ENCODE measurements around the gene MST1.

Gene MST1

DNA sequence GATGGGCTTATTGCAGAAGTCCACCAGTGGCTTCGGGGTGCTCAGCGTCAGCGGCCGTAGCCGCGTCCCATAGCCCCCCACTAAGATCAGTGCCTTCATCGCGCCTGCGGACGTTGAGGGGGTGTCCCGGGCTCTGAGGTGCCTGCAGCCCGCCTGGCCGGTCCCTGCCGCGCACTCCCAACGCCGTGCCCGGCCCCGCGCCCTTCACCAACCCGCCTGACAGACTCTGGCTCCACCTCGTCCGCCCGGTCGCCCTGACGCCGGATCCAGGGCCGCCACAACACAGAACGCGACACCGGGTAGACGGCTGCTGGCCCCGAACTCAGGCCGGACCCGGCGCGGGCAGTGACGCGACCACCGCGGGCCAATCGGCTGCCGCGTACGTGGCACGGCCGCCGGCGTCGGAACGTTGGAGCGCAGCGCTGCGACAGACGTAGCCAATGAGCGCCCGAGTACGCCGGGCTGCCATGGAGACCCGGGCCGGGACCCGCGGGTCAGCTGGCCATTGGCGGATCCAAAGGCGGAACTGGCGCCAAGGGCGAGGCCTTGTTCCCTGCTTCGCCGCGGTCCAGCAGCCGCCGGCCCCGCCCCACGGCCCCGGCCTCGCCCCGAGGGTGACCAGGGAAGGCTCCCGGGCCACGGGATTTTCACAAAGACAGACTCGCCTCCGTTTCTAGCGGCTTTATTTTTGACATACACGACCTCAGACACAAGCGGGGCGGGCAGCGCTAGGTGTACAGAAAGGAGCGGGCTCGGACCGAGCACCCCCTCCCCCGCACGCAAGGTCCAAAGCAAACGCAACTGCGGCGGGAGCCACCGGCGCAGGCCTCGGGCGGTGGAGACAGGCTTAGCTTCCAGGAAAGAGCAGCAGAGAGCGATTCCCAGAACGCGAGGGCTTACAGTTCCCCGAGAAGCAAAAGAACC is 34.6 kb upstream of the MST1 start, which contains the start of gene GMPPB:
Gene GMPPB (minus strand): TSS at position 324 of the 924 bp plus-strand sequence. CDS start 225 bp downstream, at position 99.
- peaks cover 28% of the 10 kb centered on the region for H3K4me1 ChIP-seq (ENCODE audit: control insufficient read depth, insufficient read depth, low read length)
- peak within 1 kb of the TSS; percentile 98 for H3K9ac ChIP-seq (ENCODE audit: low read depth, low read length)
- peak within 1 kb of the TSS; percentile 99 for H3K4me3 ChIP-seq (ENCODE audit: low read length)
- peak within 1 kb of the TSS; percentile 99 for H3K4me2 ChIP-seq (ENCODE audit: low read length)
- H3K9me3 ChIP-seq (replicated peaks; ENCODE audit: low read length), result no peaks in the 10 kb centered on the region
- no peaks in the 10 kb centered on the region for H3K27me3 ChIP-seq (ENCODE audit: control insufficient read depth, insufficient read depth, low read length)
- peaks cover 61% of the 10 kb centered on the region for H3K36me3 ChIP-seq (ENCODE audit: insufficient read depth, low read length)

DNA sequence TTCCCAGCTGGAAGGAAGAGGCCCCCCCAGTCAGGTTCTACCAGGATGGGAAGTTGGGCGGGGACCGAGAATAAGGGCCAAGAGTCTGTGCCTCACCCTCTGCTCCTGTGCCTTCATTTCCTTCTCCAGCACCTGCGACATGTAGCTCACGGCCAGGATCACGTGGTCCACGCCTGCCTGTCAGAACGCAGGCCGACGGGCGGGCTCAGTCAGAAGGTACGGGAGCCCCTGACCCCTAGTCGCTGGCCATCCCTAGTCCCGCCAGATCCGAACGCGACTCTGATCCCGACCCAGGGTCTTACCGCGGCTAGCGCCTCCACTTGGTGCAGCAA is 34.0 kb upstream of the MST1 start:
- H3K9ac ChIP-seq (ENCODE audit: low read depth, low read length), result peak overlapping the region; percentile 98
- H3K4me1 ChIP-seq (ENCODE audit: control insufficient read depth, insufficient read depth, low read length), result peaks cover 30% of the 10 kb centered on the region
- H3K4me3 ChIP-seq (ENCODE audit: low read length), result peak overlapping the region; percentile 99
- H3K27me3 ChIP-seq (ENCODE audit: control insufficient read depth, insufficient read depth, low read length), result no peaks in the 10 kb centered on the region
- H3K4me2 ChIP-seq (ENCODE audit: low read length), result peak overlapping the region; percentile 98
- H3K36me3 ChIP-seq (ENCODE audit: insufficient read depth, low read length), result peaks cover 60% of the 10 kb centered on the region
- no peaks in the 10 kb centered on the region for H3K9me3 ChIP-seq (replicated peaks; ENCODE audit: low read length)

DNA sequence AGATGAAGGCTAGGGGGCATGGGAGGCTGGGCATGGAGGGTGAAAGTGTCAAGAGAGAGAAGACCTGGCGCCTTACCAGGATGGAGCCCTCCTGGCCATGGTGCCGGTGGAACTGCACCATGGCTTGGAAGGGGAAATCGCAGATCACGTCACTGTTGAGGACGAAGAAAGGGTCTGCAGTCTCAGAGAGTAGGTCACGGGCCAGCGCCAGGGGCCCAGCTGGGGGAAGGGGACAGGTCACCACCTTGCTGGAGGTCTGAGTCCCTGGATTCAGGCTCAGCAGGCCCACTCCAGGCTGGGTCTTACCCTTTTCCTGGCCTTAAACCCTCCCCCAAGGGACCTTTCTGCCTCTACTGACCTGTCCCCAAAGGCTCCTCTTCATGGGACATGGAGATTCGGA is 33.6 kb upstream of the MST1 start:
- Histone ChIP-seq H3K9me3 (replicated peaks; ENCODE audit: low read length) (no peaks in the 10 kb centered on the region), H3K4me2 (ENCODE audit: low read length) (peak overlapping the region; percentile 98), H3K4me1 (ENCODE audit: control insufficient read depth, insufficient read depth, low read length) (peaks cover 30% of the 10 kb centered on the region), H3K36me3 (ENCODE audit: insufficient read depth, low read length) (peaks cover 56% of the 10 kb centered on the region), H3K9ac (ENCODE audit: low read depth, low read length) (peak overlapping the region; percentile 98), H3K27me3 (ENCODE audit: control insufficient read depth, insufficient read depth, low read length) (no peaks in the 10 kb centered on the region), H3K4me3 (ENCODE audit: low read length) (peak overlapping the region; percentile 99)

DNA sequence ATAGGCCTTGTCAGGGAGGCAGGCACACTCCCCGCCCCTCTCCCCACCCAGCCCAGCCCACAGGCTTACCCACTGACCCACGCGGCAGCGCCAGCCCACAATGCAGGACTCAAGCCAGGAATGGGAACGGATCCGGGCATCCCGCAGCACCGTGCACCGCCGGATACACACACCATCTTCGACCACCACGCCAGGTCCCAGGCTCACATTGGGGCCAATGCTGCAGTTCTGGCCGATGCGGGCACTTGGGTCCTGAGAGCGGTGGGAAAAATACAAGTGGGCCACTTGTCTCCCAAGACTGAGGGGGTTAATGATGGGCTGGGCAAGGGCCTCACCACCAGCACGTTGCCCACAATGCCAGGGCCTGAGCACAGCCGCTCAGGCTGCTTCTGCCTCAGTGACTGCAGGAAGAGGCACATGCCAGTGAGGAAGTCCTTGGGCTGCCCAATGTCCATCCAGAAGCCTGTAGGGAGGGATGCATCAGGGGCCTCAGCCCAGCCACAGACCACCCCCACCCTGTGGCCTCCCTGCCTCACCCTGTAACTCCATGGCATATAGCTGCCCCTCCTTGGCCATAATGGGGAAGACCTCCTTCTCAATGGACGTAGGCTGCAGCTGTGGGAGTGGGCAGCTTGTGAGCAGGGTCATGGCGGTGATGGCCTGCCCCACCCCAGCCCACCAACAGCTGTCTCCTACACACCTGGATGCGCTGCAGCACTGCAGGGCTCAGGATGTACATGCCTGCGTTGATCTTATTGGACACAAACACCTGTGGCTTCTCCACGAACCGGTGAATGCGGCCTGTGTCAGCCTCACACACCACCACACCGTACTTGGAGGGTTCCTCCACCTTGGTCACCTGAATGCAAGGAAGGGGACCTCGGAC is 32.9 kb upstream of the MST1 start:
- H3K4me2 ChIP-seq (ENCODE audit: low read length), result peak overlapping the region; percentile 98
- H3K4me3 ChIP-seq (ENCODE audit: low read length), result peak overlapping the region; percentile 99
- no peaks in the 10 kb centered on the region for H3K9me3 ChIP-seq (replicated peaks; ENCODE audit: low read length)
- peaks cover 49% of the 10 kb centered on the region for H3K36me3 ChIP-seq (ENCODE audit: insufficient read depth, low read length)
- peak overlapping the region; percentile 98 for H3K9ac ChIP-seq (ENCODE audit: low read depth, low read length)
- peaks cover 30% of the 10 kb centered on the region for H3K4me1 ChIP-seq (ENCODE audit: control insufficient read depth, insufficient read depth, low read length)
- no peaks in the 10 kb centered on the region for H3K27me3 ChIP-seq (ENCODE audit: control insufficient read depth, insufficient read depth, low read length)

DNA sequence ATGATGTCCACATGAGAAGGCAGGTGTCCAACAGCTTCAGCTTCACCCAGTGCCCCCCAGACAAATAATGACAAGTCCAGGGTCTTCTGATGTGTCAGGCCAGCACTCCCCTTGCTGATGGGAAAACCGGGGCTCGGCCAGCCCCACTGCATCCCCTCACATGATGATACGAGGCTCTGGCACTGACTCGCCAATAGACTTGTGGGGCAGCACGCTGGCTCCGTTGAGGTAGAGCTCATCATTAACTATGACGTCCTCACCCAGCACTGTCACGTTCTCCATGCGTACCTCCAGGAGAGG is 32.3 kb upstream of the MST1 start:
- Histone ChIP-seq H3K4me3 (ENCODE audit: low read length) (no peak overlapping the region), H3K27me3 (ENCODE audit: control insufficient read depth, insufficient read depth, low read length) (no peaks in the 10 kb centered on the region), H3K4me1 (ENCODE audit: control insufficient read depth, insufficient read depth, low read length) (peaks cover 30% of the 10 kb centered on the region), H3K36me3 (ENCODE audit: insufficient read depth, low read length) (peaks cover 43% of the 10 kb centered on the region), H3K9me3 (replicated peaks; ENCODE audit: low read length) (no peaks in the 10 kb centered on the region), H3K9ac (ENCODE audit: low read depth, low read length) (no peak overlapping the region), H3K4me2 (ENCODE audit: low read length) (no peak overlapping the region)

DNA sequence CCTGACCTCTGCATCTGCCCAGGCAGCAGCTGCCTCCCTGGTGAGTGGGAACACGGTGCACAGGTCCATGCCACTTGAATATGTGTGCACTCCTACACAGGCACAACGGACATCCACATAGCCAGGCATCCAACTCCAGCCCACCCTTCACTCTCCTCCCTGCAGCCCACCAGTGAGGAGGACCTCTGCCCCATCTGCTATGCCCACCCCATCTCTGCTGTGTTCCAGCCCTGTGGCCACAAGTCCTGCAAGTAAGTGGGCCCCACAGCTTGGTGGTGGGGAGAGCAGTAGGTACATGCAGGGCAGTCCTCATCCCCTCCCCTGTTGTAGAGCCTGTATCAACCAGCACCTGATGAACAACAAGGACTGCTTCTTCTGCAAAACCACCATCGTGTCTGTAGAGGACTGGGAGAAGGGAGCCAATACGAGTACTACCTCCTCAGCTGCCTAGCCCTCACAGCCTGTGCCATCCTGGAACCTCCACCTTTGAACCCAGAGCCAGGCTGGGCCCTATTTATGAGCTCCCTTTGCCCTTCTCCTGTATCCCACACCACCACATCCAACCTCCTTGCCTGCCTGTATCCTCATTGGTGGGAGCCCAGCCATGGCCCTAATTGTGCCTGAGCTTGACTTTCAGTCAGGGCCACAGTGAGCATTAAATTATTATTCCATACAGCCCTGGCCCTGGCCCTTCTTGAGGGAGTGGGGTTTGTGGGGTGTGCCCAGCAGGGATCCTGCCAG is 31.8 kb upstream of the MST1 start:
- Histone ChIP-seq H3K9ac (ENCODE audit: low read depth, low read length) (no peak overlapping the region), H3K4me1 (ENCODE audit: control insufficient read depth, insufficient read depth, low read length) (peaks cover 30% of the 10 kb centered on the region), H3K9me3 (replicated peaks; ENCODE audit: low read length) (no peaks in the 10 kb centered on the region), H3K4me2 (ENCODE audit: low read length) (no peak overlapping the region), H3K4me3 (ENCODE audit: low read length) (no peak overlapping the region), H3K36me3 (ENCODE audit: insufficient read depth, low read length) (peaks cover 39% of the 10 kb centered on the region), H3K27me3 (ENCODE audit: control insufficient read depth, insufficient read depth, low read length) (no peaks in the 10 kb centered on the region)

DNA sequence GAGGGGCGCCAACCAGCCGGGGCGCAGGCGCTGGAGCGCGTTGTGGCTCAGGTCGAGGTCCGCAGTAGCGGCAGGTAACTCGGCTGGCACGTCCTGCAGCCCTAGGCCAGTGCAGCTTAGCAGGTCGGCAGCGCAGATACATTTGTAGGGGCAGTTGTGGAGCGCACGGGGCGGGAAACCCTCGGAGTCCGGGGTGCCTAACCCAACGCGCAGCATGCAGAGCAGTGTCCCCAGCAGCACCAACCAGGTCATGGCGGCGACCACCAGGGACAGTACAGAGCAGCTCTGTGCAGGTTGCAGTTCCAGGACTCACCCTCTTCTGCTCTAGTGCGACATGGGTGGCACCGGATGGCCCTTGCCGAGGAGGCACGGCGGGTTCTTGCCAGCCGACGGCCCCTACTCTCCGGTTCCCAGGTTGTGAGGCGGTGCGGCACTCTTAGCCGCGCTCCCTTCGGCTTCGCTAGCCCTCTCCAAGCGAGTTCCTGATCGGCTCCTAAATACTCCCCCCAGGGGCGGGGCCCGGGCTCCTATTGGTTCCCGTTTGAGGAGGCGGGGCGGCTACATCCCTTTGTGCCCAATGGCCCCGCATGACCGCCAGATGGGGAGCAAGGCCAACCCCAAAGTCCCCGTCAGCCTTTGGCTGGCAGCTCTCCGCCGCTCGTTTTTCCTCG is 30.1 kb upstream of the MST1 start, which contains the start of gene AMIGO3:
Gene AMIGO3 (minus strand): TSS at position 471 of the 671 bp plus-strand sequence. CDS start 219 bp downstream, at position 252.
- H3K9me3 ChIP-seq (replicated peaks; ENCODE audit: low read length), result no peaks in the 10 kb centered on the region
- H3K4me1 ChIP-seq (ENCODE audit: control insufficient read depth, insufficient read depth, low read length), result peaks cover 24% of the 10 kb centered on the region
- H3K4me2 ChIP-seq (ENCODE audit: low read length), result peak within 1 kb of the TSS; percentile 91
- peaks cover 25% of the 10 kb centered on the region for H3K36me3 ChIP-seq (ENCODE audit: insufficient read depth, low read length)
- H3K4me3 ChIP-seq (ENCODE audit: low read length), result peak within 1 kb of the TSS; percentile 66
- H3K27me3 ChIP-seq (ENCODE audit: control insufficient read depth, insufficient read depth, low read length), result no peaks in the 10 kb centered on the region
- no peak within 1 kb of the TSS for H3K9ac ChIP-seq (ENCODE audit: low read depth, low read length)

DNA sequence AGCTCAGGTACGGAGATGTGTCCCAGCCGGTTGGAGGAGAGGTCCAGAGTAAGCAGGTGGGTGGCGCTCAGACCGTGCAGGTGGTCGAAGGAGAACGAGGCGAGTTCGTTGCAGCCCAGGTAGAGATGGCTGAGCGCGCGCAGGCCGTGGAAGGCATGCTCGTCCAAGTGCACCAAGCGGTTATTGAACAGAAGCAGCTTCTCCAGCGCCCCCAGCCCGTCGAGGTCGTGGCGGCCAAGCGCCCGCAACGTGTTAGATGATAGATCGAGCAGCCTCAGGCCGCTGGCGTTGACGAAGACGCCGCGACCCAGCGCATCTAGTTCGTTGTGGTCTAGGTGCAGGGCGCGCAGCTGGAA is 29.6 kb upstream of the MST1 start:
- Histone ChIP-seq H3K36me3 (ENCODE audit: insufficient read depth, low read length) (peaks cover 25% of the 10 kb centered on the region), H3K4me3 (ENCODE audit: low read length) (peak overlapping the region; percentile 66), H3K9me3 (replicated peaks; ENCODE audit: low read length) (no peaks in the 10 kb centered on the region), H3K27me3 (ENCODE audit: control insufficient read depth, insufficient read depth, low read length) (no peaks in the 10 kb centered on the region), H3K4me2 (ENCODE audit: low read length) (peak overlapping the region; percentile 91), H3K9ac (ENCODE audit: low read depth, low read length) (no peak overlapping the region), H3K4me1 (ENCODE audit: control insufficient read depth, insufficient read depth, low read length) (peaks cover 21% of the 10 kb centered on the region)

DNA sequence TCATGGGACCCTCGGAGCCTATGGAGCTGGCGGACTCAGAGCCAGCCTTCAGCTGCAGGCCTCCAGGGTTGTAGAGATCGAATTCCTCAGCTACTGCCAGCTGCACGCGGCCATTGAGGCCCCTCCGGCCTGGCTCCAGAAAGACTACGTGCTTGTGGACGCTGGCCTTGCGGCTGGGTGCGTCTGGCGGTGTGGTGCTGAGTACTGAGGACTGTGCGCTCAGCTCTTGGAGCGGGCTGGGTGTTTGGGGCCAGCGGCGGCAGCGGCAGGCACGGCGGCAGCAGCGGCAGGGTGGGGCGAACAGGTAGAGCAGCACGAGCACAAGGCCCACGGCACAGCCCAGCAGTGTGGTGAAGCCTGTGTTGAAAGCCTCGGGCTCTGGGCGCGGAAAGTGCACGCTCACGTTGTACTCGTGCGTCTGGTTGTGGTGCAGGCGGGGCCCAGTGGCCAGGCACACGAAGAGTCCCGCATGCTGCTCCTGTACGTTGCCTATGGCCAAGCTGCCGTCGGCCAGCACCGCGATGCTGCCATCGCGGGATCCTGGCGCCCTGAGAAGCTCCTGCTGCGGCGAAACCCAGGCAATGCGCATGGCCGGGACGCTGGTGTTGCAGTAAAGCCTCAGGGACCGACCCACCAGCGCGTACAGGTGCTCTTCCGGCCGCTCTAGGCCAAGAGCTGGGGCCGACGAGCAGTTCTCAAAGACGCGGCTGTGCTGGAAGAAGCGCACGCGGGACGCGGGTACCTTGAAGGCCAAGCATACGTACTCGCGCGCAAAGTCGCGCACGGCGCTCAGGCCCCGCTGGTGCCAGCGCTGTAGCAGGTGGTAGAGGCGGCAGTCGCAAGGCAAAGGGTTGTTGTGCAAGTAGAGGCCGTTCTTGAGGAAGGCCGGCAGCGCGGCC is 28.9 kb upstream of the MST1 start:
- Histone ChIP-seq H3K9ac (ENCODE audit: low read depth, low read length) (no peak overlapping the region), H3K4me2 (ENCODE audit: low read length) (peak overlapping the region; percentile 91), H3K4me1 (ENCODE audit: control insufficient read depth, insufficient read depth, low read length) (peaks cover 21% of the 10 kb centered on the region), H3K9me3 (replicated peaks; ENCODE audit: low read length) (no peaks in the 10 kb centered on the region), H3K27me3 (ENCODE audit: control insufficient read depth, insufficient read depth, low read length) (no peaks in the 10 kb centered on the region), H3K36me3 (ENCODE audit: insufficient read depth, low read length) (peaks cover 25% of the 10 kb centered on the region), H3K4me3 (ENCODE audit: low read length) (no peak overlapping the region)
